Psoas muscle (tissue), 8 donors: ENCODE measurements around the gene ORAI2. TPM values are rescaled to one million over a fixed set of nuclear protein-coding genes. Genes with fewer than 3 reads are reported as not detected.

ENCODE experiments used
- ATAC-seq, 4 donors: fragments of 200-7000 bp; cut with Tn5 transposase; one replicate each; pipeline ENCODE4 v1.9.1; 2020; ENCODE audit warnings: moderate library complexity in 3 of 4, mild to moderate bottlenecking in 2 of 4
- DNase-seq, 2 donors: peaks; one replicate each; pipeline ENCODE4 v3.0.0-alpha.2; 2020
- H3K27ac ChIP-seq: fragments of 200-600 bp; one replicate; pipeline ENCODE4 v1.8.0; 2022
- H3K27me3 ChIP-seq, 3 donors: fragments of 200-600 bp in 1 of 3; one replicate each; pipeline versions ENCODE4 v1.6.1 to v1.8.0; 2013 to 2022; ENCODE audit warnings: low read length in 2 of 3, mild to moderate bottlenecking in 2 of 3, moderate library complexity in 1 of 3; ENCODE audit not compliant: insufficient read depth in 3 of 3
- H3K36me3 ChIP-seq, 2 donors: fragments of 200-600 bp in 1 of 2; one replicate each; pipeline versions ENCODE4 v1.6.1 to v1.8.0; 2013 to 2022; ENCODE audit warnings: low read depth in 1 of 2, mild to moderate bottlenecking in 1 of 2, moderate library complexity in 1 of 2; ENCODE audit not compliant: insufficient read depth in 1 of 2
- H3K4me1 ChIP-seq: fragments of 200-600 bp; one replicate; pipeline ENCODE4 v1.8.0; 2022
- H3K4me3 ChIP-seq: fragments of 200-600 bp; one replicate; pipeline ENCODE4 v1.8.0; 2022; ENCODE audit warnings: mild to moderate bottlenecking
- H3K9me3 ChIP-seq: fragments of 200-600 bp; one replicate; pipeline ENCODE4 v1.8.0; 2022
- WGBS, 3 donors: extraction: QIAGEN DNeasy Blood & Tissue Kit; methylation state at CpG; one replicate each; pipeline versions ENCODE4 v1.1.6 to v1.1.7; 2013; 5-methylcytosine and 5-hydroxymethylcytosine counted together
- intact Hi-C, 2 donors: fragments of 100-400 bp; cut with DNase I; formaldehyde crosslinking; loops; one replicate each; pipeline versions ENCODE4 v1.11.0 to v1.14.2; 2022
- polyA plus RNA-seq, 3 donors: library from polyadenylated mRNA; stranded (reverse); fragments of 200-250 nt; gene quantifications; one replicate each; pipeline ENCODE4 v1.2.3, GENCODE V29; 2013
- total RNA-seq, 4 donors: library from RNA; stranded (reverse); fragmentation: NEBNext Ultra II Directional in 2 of 4; extraction: Animal tissue kit (Norgen Biotek cat#: 25700) in 2 of 4; gene quantifications; one replicate each; pipeline versions ENCODE4 v1.2.1 to v1.2.4, GENCODE V29; 2021 to 2023
- TF ChIP-seq, protein P1 (sequence below): fragments of 200-600 bp; IDR thresholded peaks from one replicate; pipeline ENCODE4 v1.8.0; 2022; ENCODE audit warnings: antibody characterized with exemption
- donor health status: healthy with polysubstance abuse.
- donor health status: DM: no; HTN: no; CAD: no; lungs with moderate emphysema.
- donor health status: Bipolar disorder and iron deficiency.
- donor health status: healthy.
- donor health status: DM: yes; HTN: yes; CAD: no.
- donor health status: DM: no; HTN: no; CAD: no.
- donor health status: DM: no; HTN: no; CAD: no.
- donor health status: DM: yes; HTN: yes; CAD: no.

The ORAI2 gene
- total and polyA plus RNA-seq, 7 donors, result 1.3 to 4.4 (median 2.1) TPM

- H3K27me3 ChIP-seq, result no peaks in the 10 kb centered on the region
- intact Hi-C loops, result no loop called here
- peaks cover 0 to 45% of the 10 kb centered on the region in 2 donors for H3K36me3 ChIP-seq
- H3K27ac ChIP-seq, result peak overlapping the region; percentile 82
- ATAC-seq, result peak in 3 of 4 donors; percentile 19 to 27 (median 26)
- DNase-seq, result no peak
- H3K4me1 ChIP-seq, result peaks cover 6% of the 10 kb centered on the region
- TF ChIP-seq, protein P1, sequence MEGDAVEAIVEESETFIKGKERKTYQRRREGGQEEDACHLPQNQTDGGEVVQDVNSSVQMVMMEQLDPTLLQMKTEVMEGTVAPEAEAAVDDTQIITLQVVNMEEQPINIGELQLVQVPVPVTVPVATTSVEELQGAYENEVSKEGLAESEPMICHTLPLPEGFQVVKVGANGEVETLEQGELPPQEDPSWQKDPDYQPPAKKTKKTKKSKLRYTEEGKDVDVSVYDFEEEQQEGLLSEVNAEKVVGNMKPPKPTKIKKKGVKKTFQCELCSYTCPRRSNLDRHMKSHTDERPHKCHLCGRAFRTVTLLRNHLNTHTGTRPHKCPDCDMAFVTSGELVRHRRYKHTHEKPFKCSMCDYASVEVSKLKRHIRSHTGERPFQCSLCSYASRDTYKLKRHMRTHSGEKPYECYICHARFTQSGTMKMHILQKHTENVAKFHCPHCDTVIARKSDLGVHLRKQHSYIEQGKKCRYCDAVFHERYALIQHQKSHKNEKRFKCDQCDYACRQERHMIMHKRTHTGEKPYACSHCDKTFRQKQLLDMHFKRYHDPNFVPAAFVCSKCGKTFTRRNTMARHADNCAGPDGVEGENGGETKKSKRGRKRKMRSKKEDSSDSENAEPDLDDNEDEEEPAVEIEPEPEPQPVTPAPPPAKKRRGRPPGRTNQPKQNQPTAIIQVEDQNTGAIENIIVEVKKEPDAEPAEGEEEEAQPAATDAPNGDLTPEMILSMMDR, result no peak
- H3K9me3 ChIP-seq, result no peaks in the 10 kb centered on the region
- 0 to 1% (median 1%) methylated on average over 12 of the region's 12 CpGs for WGBS, 3 donors
- peak overlapping the region; percentile 79 for H3K4me3 ChIP-seq
Observed at GRCh38 chr7:102396710-102397019, 36.7 kb upstream of the ORAI2 start.

DNA sequence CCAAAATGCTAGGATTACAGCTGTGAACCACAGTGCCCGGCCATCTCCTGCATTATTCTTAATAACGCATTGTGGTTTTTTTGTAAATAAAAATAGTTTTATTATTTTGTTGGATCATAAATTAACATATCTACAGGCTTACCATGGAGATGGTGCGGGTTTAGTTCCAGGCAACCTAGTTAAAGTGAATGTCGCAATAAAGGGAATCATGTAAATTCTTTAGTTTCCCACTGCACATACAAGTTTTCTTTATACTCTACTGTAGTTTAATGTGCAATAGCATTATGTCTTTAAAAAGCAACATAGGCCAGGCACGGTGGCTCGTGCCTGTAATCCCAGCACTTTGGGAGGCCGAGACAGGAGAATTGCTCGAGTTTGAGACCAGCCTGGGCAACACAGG, 34.8 kb upstream of the ORAI2 start:
- ATAC-seq, result no peak

GRCh38 chr7:102400360-102400759, 33.0 kb upstream of the ORAI2 start:
- TF ChIP-seq, protein P1, result no peak
- Histone ChIP-seq H3K27ac (no peak overlapping the region), H3K27me3 (no peaks in the 10 kb centered on the region), H3K4me3 (no peak overlapping the region), H3K9me3 (no peaks in the 10 kb centered on the region), H3K36me3 (peaks cover 0 to 71% of the 10 kb centered on the region in 2 donors), H3K4me1 (peaks cover 6% of the 10 kb centered on the region)
- DNase-seq, result no peak
- no peak for ATAC-seq
- 87 to 94% (median 90%) methylated on average over 5 of the region's 5 CpGs for WGBS, 3 donors
- intact Hi-C loops, result no loop called here

More for the DNA sequence above, 34.8 kb upstream of the ORAI2 start:
- H3K27me3 ChIP-seq, result no peaks in the 10 kb centered on the region
- intact Hi-C loops, result no loop called here
- H3K36me3 ChIP-seq, result peaks cover 0 to 60% of the 10 kb centered on the region in 2 donors
- peaks cover 6% of the 10 kb centered on the region for H3K4me1 ChIP-seq
- no peaks in the 10 kb centered on the region for H3K9me3 ChIP-seq
- WGBS, 3 donors, result 91 to 95% (median 95%) methylated on average over 8 of the region's 8 CpGs
- DNase-seq, result no peak
- TF ChIP-seq, protein P1, result no peak
- H3K27ac ChIP-seq, result no peak overlapping the region
- no peak overlapping the region for H3K4me3 ChIP-seq

DNA sequence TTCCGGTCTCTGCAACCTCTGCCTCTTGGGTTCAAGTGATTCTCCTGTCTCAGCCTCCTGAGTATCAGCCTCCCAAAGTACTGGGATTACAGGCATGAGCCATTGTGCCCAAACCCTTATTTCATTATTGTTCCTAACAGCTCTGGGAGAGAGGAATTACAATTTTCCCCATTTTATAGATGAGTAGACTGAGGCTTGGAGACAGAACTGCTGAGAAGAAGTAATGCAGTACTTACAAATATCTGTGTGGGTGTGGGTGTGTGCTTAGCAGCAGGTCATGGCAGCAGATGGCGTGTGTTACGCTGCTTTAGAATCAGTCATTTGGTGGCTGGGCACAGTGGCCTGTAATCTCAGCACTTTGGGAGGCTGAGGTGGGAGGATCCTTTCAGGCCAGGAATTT, 29.8 kb upstream of the ORAI2 start:
- no peak overlapping the region for H3K27ac ChIP-seq
- DNase-seq (no peak), ATAC-seq (no peak)
- H3K4me3 ChIP-seq, result no peak overlapping the region
- intact Hi-C loops, result no loop called here
- no peaks in the 10 kb centered on the region for H3K27me3 ChIP-seq
- peaks cover 6 to 100% of the 10 kb centered on the region in 2 donors for H3K36me3 ChIP-seq
- WGBS, 3 donors, result 93 to 100% (median 96%) methylated on average over 3 of the region's 3 CpGs
- TF ChIP-seq, protein P1, result no peak
- no peaks in the 10 kb centered on the region for H3K9me3 ChIP-seq
- no peaks in the 10 kb centered on the region for H3K4me1 ChIP-seq
